Central memory CD4-positive, alpha-beta T cell (primary cell): ENCODE results near the gene GPC5.
"Not testable (repeated sequence)": the region's sequence is repeated elsewhere in the genome, so short reads cannot be mapped to it uniquely, and the experiment has no call there.

Source experiments
- DNase-seq: peaks from one replicate; pipeline ENCODE4 v3.0.0; 2022

Gene GPC5

GRCh38 chr13:92513672-92514071 is 1115.3 kb downstream of the GPC5 start:
- no peak for DNase-seq

GRCh38 chr13:92514420-92515125 is 1116.2 kb downstream of the GPC5 start:
- DNase-seq, result no peak

- not testable (repeated sequence) for DNase-seq
Measured at GRCh38 chr13:92516878-92517277, 1118.5 kb downstream of the GPC5 start.

GRCh38 chr13:92518622-92519021 is 1120.2 kb downstream of the GPC5 start:
- DNase-seq, result not testable (repeated sequence)

- no peak for DNase-seq
Measured at GRCh38 chr13:92530364-92530763, 1131.9 kb downstream of the GPC5 start.

- DNase-seq, result no peak
Measured at GRCh38 chr13:92535222-92536006, 1137.0 kb downstream of the GPC5 start.

- no peak for DNase-seq
Measured at GRCh38 chr13:92537471-92537870, 1139.0 kb downstream of the GPC5 start.

GRCh38 chr13:92538164-92538563 is 1139.7 kb downstream of the GPC5 start:
- no peak for DNase-seq

- DNase-seq, result not testable (repeated sequence)
Measured at GRCh38 chr13:92539148-92539547, 1140.7 kb downstream of the GPC5 start.

- DNase-seq, result no peak
Measured at GRCh38 chr13:92547266-92547665, 1148.8 kb downstream of the GPC5 start.

- DNase-seq, result no peak
Measured at GRCh38 chr13:92549276-92549675, 1150.9 kb downstream of the GPC5 start.

GRCh38 chr13:92553470-92554114 is 1155.2 kb downstream of the GPC5 start:
- no peak for DNase-seq

GRCh38 chr13:92560883-92561282 is 1162.5 kb downstream of the GPC5 start:
- DNase-seq, result no peak

GRCh38 chr13:92564942-92565341 is 1166.5 kb downstream of the GPC5 start:
- DNase-seq, result no peak

- DNase-seq, result no peak
Measured at GRCh38 chr13:92566767-92567166, 1168.3 kb downstream of the GPC5 start.

- DNase-seq, result no peak
Measured at GRCh38 chr13:92572190-92572589, 1173.8 kb downstream of the GPC5 start.

GRCh38 chr13:92573467-92574057 is 1175.1 kb downstream of the GPC5 start:
- no peak for DNase-seq

- DNase-seq, result no peak
Measured at GRCh38 chr13:92574499-92574898, 1176.1 kb downstream of the GPC5 start.

GRCh38 chr13:92575777-92576176 is 1177.4 kb downstream of the GPC5 start:
- DNase-seq, result no peak

- no peak for DNase-seq
Measured at GRCh38 chr13:92578358-92578757, 1179.9 kb downstream of the GPC5 start.

- DNase-seq, result no peak
Measured at GRCh38 chr13:92589955-92590354, 1191.5 kb downstream of the GPC5 start.

- DNase-seq, result no peak
Measured at GRCh38 chr13:92590503-92590908, 1192.1 kb downstream of the GPC5 start.

GRCh38 chr13:92591117-92591516 is 1192.7 kb downstream of the GPC5 start:
- no peak for DNase-seq
